ENCODE data around the gene SCG2.

SCG2 gene

GRCh38 chr2:223601932-223602666 is at the start of gene SCG2:
Gene SCG2 (minus strand): TSS chr2:223602361. CDS start chr2:223599282, 3,079 bp downstream.
- DNase-seq = peak; percentile 23

GRCh38 chr2:223649554-223650533 is 47.7 kb upstream of the SCG2 start:
- no peak for DNase-seq

GRCh38 chr2:223648755-223649154 is 46.6 kb upstream of the SCG2 start:
- no peak for DNase-seq

GRCh38 chr2:223647258-223647952 is 45.2 kb upstream of the SCG2 start:
- DNase-seq = no peak

- no peak for DNase-seq
These were observed 42.0 kb upstream of the SCG2 start for GRCh38 chr2:223644136-223644535.

- no peak for DNase-seq
These were observed 41.1 kb upstream of the SCG2 start for GRCh38 chr2:223643309-223643708.

GRCh38 chr2:223642506-223642905 is 40.3 kb upstream of the SCG2 start:
- no peak for DNase-seq

- no peak for DNase-seq
These were observed 38.9 kb upstream of the SCG2 start for GRCh38 chr2:223641082-223641481.

- DNase-seq = no peak
These were observed 32.9 kb upstream of the SCG2 start for GRCh38 chr2:223635080-223635479.

- no peak for DNase-seq
These were observed 32.1 kb upstream of the SCG2 start for GRCh38 chr2:223634238-223634637.

GRCh38 chr2:223633656-223634055 is 31.5 kb upstream of the SCG2 start:
- no peak for DNase-seq

GRCh38 chr2:223632826-223633225 is 30.7 kb upstream of the SCG2 start:
- no peak for DNase-seq

- DNase-seq = no peak
These were observed 24.6 kb upstream of the SCG2 start for GRCh38 chr2:223626716-223627115.

GRCh38 chr2:223625652-223626051 is 23.5 kb upstream of the SCG2 start:
- no peak for DNase-seq

GRCh38 chr2:223621901-223622300 is 19.7 kb upstream of the SCG2 start:
- DNase-seq = no peak

- no peak for DNase-seq
These were observed 17.4 kb upstream of the SCG2 start for GRCh38 chr2:223619486-223620129.

- no peak for DNase-seq
These were observed 16.2 kb upstream of the SCG2 start for GRCh38 chr2:223618172-223619035.

- no peak for DNase-seq
These were observed 12.4 kb upstream of the SCG2 start for GRCh38 chr2:223614534-223614933.

- no peak for DNase-seq
These were observed 11.1 kb upstream of the SCG2 start for GRCh38 chr2:223613017-223613950.

GRCh38 chr2:223612501-223612900 is 10.3 kb upstream of the SCG2 start:
- DNase-seq = no peak

- no peak for DNase-seq
These were observed 8.9 kb upstream of the SCG2 start for GRCh38 chr2:223611061-223611460.

Measured in activated CD8-positive, alpha-beta memory T cell treated with anti-CD3 and anti-CD28 coated beads, Interleukin-2, amount 50 U/mL, for 4 hours (primary cell).